Smooth muscle cell (in vitro differentiated cells): ENCODE measurements around the gene KRIT1. TPM values are rescaled to one million over a fixed set of nuclear protein-coding genes. Genes with fewer than 3 reads are reported as not detected.
A peak's percentile ranks its signal among the peaks of the same experiment; 100 is the strongest.
"Not testable (repeated sequence)": the region's sequence is repeated elsewhere in the genome, so short reads cannot be mapped to it uniquely, and the experiment has no call there.

Source experiments
- DNase-seq: peaks from one replicate; lab custom pipeline; 2025; ENCODE audit not compliant: unreplicated experiment; lab: John Stamatoyannopoulos, UW
- H2AFZ ChIP-seq: fragments of 200-600 bp; sonication (generic); 2 replicates; pipeline ENCODE4 v1.6.0; 2016; ENCODE audit warnings: antibody characterized with exemption, low read depth, mild to moderate bottlenecking
- H3F3A ChIP-seq: fragments of 200-600 bp; sonication (generic); 2 replicates; pipeline ENCODE4 v1.6.0; 2017; ENCODE audit warnings: antibody characterized with exemption, low read depth
- H3K27ac ChIP-seq: fragments of 200-600 bp; sonication (generic); 2 replicates; pipeline ENCODE4 v1.5.1; 2016; ENCODE audit warnings: low read depth, mild to moderate bottlenecking
- H3K27me3 ChIP-seq: fragments of 200-600 bp; sonication (generic); 2 replicates; pipeline ENCODE4 v1.6.1; 2016; ENCODE audit warnings: low read depth, mild to moderate bottlenecking
- H3K36me3 ChIP-seq: fragments of 200-600 bp; sonication (generic); 2 replicates; pipeline ENCODE4 v1.5.1; 2016; ENCODE audit warnings: low read depth
- H3K4me1 ChIP-seq: fragments of 200-600 bp; sonication (generic); 2 replicates; pipeline ENCODE4 v1.5.1; 2016; ENCODE audit warnings: low read depth
- H3K4me2 ChIP-seq: fragments of 200-600 bp; sonication (generic); 2 replicates; pipeline ENCODE4 v1.6.0; 2016; ENCODE audit warnings: mild to moderate bottlenecking
- H3K4me3 ChIP-seq: fragments of 200-600 bp; sonication (generic); 2 replicates; pipeline ENCODE4 v1.5.1; 2016; ENCODE audit warnings: mild to moderate bottlenecking
- H3K79me2 ChIP-seq: fragments of 200-600 bp; sonication (generic); 2 replicates; pipeline ENCODE4 v1.6.0; 2016; ENCODE audit warnings: low read depth, mild to moderate bottlenecking
- H3K9ac ChIP-seq: fragments of 200-600 bp; sonication (generic); 2 replicates; pipeline ENCODE4 v1.6.0; 2016; ENCODE audit warnings: low read depth
- H3K9me3 ChIP-seq: fragments of 200-600 bp; sonication (generic); replicated peaks from 2 replicates; pipeline ENCODE4 v1.5.1; 2016; ENCODE audit warnings: low read depth
- H4K20me1 ChIP-seq: fragments of 200-600 bp; sonication (generic); 2 replicates; pipeline ENCODE4 v1.6.0; 2016; ENCODE audit warnings: low read depth
- WGBS: methylation state at CpG from one replicate; pipeline ENCODE4 v1.1.7; 2016; ENCODE audit warnings: low lambda C conversion rate; 5-methylcytosine and 5-hydroxymethylcytosine counted together
- polyA plus RNA-seq: library from polyadenylated mRNA; unstranded; fragments of >200 nt; fragmentation: Nextera tagmentation; extraction: Ambion mirVana; gene quantifications from 2 replicates; pipeline ENCODE4 v1.2.1, GENCODE V29; 2016
- total RNA-seq: library from RNA; depleted of rRNA; stranded (reverse); fragments of >200 nt; gene quantifications from 2 replicates; pipeline ENCODE4 v1.2.3, GENCODE V29; 2014
- TF ChIP-seq, protein P1 (sequence below): fragments of 200-600 bp; sonication (generic); IDR thresholded peaks from 2 replicates; pipeline ENCODE4 v1.5.1; 2017; ENCODE audit warnings: borderline replicate concordance, mild to moderate bottlenecking, antibody characterized with exemption; ENCODE audit not compliant: insufficient read depth, poor library complexity, severe bottlenecking

Gene KRIT1
- total and polyA plus RNA-seq, 2 experiments from 2014 or later, result 14.9 to 34.4 TPM

DNA sequence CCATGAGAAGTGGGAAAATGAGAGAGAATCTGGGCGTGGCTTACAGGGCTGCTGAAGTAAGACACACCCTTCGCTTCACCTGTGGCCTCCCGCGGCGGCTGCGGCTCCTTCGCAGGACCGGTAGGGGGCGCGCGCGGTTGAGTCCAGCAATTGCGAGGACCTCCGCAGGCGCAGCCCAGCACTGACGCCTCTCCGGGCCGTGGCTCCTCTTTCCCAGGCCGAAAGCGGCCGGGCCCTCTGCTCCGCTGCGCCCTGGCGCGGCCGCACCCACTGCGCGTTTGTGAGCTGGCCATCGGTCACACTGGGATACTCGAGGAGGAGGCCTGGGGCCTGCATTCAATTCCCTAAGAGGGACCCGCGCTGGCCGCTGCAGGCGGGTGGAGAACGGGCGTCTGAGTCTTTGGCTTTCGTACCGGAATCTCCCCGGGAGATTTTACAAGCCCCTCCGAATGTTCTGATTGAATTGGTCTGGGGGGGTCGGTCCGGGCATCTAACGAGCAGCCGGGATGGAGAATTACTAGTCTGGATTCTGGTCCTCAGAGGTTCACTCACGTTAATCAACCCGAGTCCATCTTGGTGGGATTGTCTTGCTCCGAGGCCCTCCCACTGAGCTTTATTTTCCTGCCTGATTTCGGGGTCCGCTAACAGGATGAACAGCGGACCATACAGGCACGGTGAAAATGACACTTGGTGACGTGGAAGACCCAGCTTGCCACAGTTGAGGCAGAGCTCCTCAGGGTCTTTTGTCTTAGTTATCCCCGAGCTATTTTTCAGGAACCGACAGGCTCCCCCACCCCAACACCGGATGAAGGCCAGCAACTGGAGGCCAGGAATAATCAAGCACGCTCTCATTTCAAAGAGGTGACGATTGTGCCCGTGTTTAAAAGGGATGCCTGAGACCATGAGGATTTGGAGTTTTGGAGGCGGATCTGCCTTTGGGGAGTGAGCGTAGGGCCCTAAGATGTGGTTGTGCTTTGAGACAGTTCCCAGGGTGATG, 66.5 kb downstream of the KRIT1 start, which contains the start of gene LRRD1:
Gene LRRD1 (minus strand): TSS at position 215 of the 997 bp plus-strand sequence. CDS start 13,940 bp downstream, outside the sequence.
- Histone ChIP-seq H3K9me3 (no peaks in the 10 kb centered on the region), H3K27me3 (no peaks in the 10 kb centered on the region), H2AFZ (peak within 1 kb of the TSS; percentile 70), H3K4me3 (peak within 1 kb of the TSS; percentile 52), H3K9ac (peak within 1 kb of the TSS; percentile 36), H3K79me2 (no peaks in the 10 kb centered on the region), H3K4me1 (no peaks in the 10 kb centered on the region), H3K27ac (no peak within 1 kb of the TSS), H3K4me2 (peak within 1 kb of the TSS; percentile 87), H4K20me1 (no peaks in the 10 kb centered on the region), H3K36me3 (no peaks in the 10 kb centered on the region), H3F3A (no peaks in the 10 kb centered on the region)
- TF ChIP-seq, protein P1, sequence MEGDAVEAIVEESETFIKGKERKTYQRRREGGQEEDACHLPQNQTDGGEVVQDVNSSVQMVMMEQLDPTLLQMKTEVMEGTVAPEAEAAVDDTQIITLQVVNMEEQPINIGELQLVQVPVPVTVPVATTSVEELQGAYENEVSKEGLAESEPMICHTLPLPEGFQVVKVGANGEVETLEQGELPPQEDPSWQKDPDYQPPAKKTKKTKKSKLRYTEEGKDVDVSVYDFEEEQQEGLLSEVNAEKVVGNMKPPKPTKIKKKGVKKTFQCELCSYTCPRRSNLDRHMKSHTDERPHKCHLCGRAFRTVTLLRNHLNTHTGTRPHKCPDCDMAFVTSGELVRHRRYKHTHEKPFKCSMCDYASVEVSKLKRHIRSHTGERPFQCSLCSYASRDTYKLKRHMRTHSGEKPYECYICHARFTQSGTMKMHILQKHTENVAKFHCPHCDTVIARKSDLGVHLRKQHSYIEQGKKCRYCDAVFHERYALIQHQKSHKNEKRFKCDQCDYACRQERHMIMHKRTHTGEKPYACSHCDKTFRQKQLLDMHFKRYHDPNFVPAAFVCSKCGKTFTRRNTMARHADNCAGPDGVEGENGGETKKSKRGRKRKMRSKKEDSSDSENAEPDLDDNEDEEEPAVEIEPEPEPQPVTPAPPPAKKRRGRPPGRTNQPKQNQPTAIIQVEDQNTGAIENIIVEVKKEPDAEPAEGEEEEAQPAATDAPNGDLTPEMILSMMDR, result peak; percentile 93
- 30% methylated on average over 59 of the region's 60 CpGs for WGBS
- peak; percentile 34 for DNase-seq

DNA sequence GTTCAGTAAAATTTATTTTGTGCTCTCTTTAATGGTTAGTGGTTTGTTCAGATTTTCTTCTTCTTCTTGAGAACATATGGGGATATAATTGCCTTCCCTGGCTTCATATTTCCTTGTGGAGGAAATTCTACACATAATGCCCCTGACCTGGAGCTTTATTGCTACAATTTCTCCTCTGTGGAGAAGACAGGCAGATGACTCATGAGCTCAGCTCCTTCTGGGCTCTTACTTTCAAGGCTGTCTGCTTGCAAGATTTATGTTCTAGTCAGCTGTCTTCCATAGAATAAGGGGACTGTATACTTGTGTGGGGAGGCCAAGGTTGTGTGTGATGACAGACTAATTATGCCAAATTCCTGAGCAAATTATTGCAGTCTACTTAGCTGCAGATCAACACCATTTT, 68.4 kb downstream of the KRIT1 start:
- Histone ChIP-seq H3K36me3 (no peaks in the 10 kb centered on the region), H4K20me1 (no peaks in the 10 kb centered on the region), H3F3A (no peaks in the 10 kb centered on the region), H3K4me1 (no peaks in the 10 kb centered on the region), H3K27ac (no peak overlapping the region), H3K27me3 (no peaks in the 10 kb centered on the region), H3K4me2 (no peak overlapping the region), H3K79me2 (no peaks in the 10 kb centered on the region), H2AFZ (no peak overlapping the region), H3K4me3 (no peak overlapping the region), H3K9ac (no peak overlapping the region), H3K9me3 (no peaks in the 10 kb centered on the region)
- DNase-seq, result no peak
- TF ChIP-seq, protein P1, result no peak

DNA sequence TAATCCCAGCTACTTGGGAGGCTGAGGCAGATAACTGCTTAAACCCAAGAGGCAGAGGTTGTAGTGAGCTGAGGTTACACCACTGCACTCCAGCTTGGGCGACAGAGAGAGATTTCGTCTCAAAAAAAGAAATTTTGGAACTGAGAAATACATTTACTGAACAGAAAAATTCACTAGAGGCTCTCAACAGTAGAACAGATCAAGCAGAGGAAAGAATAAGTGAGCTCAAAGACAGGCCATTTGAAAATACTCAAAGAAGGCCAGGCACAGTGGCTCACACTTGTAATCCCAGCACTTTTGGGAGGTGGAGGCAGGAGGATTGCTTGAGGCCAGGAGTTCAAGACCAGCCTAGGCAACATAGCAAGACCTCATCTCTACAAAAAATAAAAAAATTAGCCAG, 76.2 kb downstream of the KRIT1 start:
- not testable (repeated sequence) for H3K9me3 ChIP-seq, H2AFZ ChIP-seq, H3K4me3 ChIP-seq, DNase-seq, H3K36me3 ChIP-seq, H3K4me2 ChIP-seq, H4K20me1 ChIP-seq, H3K4me1 ChIP-seq, H3K9ac ChIP-seq, H3F3A ChIP-seq, H3K27ac ChIP-seq, H3K79me2 ChIP-seq, H3K27me3 ChIP-seq
- 90% methylated on average over 2 of the region's 2 CpGs for WGBS

DNA sequence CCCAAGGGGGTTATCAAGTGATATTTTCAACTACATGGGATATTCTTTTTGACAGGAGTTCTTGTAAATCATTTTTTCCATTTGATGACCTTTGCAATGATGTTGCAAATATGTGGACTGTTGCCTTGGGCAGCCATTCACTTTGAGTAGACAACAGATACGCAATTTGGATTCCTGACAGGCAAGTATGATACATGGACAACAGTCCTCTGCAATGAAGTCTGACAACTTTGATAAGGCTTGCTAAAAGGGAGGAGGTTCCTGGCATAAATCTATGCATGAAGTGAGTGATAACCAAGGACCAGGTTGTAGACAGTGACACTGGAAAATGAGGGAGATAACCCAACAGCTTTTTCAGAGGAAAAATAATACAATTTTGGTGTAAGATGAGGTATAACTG, 84.4 kb downstream of the KRIT1 start:
- no peaks in the 10 kb centered on the region for H4K20me1 ChIP-seq
- no peak overlapping the region for H3K4me3 ChIP-seq
- no peak overlapping the region for H2AFZ ChIP-seq
- no peak overlapping the region for H3K9ac ChIP-seq
- no peaks in the 10 kb centered on the region for H3K27me3 ChIP-seq
- no peak for DNase-seq
- 83% methylated on average over 1 of the region's 1 CpG for WGBS
- no peak overlapping the region for H3K4me2 ChIP-seq
- TF ChIP-seq, protein P1, result no peak
- no peaks in the 10 kb centered on the region for H3K4me1 ChIP-seq
- no peaks in the 10 kb centered on the region for H3K79me2 ChIP-seq
- H3K9me3 ChIP-seq, result no peaks in the 10 kb centered on the region
- H3K36me3 ChIP-seq, result no peaks in the 10 kb centered on the region
- no peak overlapping the region for H3K27ac ChIP-seq
- H3F3A ChIP-seq, result no peaks in the 10 kb centered on the region
